Keratinocyte (primary cell): Measurements from ENCODE around the gene KIAA1958. TPM values are rescaled to one million over a fixed set of nuclear protein-coding genes. Genes with fewer than 3 reads are reported as not detected.
A peak's percentile ranks its signal among the peaks of the same experiment; 100 is the strongest.

Experiments used
- DNase-seq: peaks from one replicate; pipeline ENCODE4 v3.0.0-alpha.2; 2011; ENCODE audit warnings: low read depth, missing footprints, low spot score
- FAIRE-seq: peaks from 2 replicates; lab custom pipeline; 2011; peaks lifted over from hg19 to GRCh38; lab: Jason Lieb, UNC
- H2AFZ ChIP-seq: 2 replicates; pipeline ENCODE4 v1.6.0; 2012; ENCODE audit warnings: low read length, control low read depth, inconsistent platforms; ENCODE audit not compliant: control insufficient read depth
- H3K27ac ChIP-seq: 2 replicates; pipeline ENCODE4 v1.5.1; 2011; ENCODE audit warnings: low read length; ENCODE audit not compliant: control insufficient read depth, insufficient read depth
- H3K27me3 ChIP-seq: 3 replicates; pipeline ENCODE4 v1.6.0; 2011; ENCODE audit warnings: low read length; ENCODE audit not compliant: control insufficient read depth, insufficient read depth; ENCODE audit errors: extremely low read depth
- H3K36me3 ChIP-seq, 2 experiments: 2 replicates in 1 of 2; 3 replicates in 1 of 2; pipeline ENCODE4 v1.5.1; 2011; ENCODE audit warnings: low read length in 2 of 2, mild to moderate bottlenecking in 1 of 2; ENCODE audit not compliant: control insufficient read depth in 2 of 2, insufficient read depth in 2 of 2; ENCODE audit errors: extremely low read depth in 1 of 2
- H3K4me1 ChIP-seq: 3 replicates; pipeline ENCODE4 v1.5.1; 2011; ENCODE audit warnings: low read length; ENCODE audit not compliant: control insufficient read depth, insufficient read depth; ENCODE audit errors: extremely low read depth
- H3K4me2 ChIP-seq: 3 replicates; pipeline ENCODE4 v1.6.0; 2011; ENCODE audit warnings: low read depth, low read length; ENCODE audit not compliant: control insufficient read depth, insufficient read depth; ENCODE audit errors: extremely low read depth
- H3K4me3 ChIP-seq, 3 experiments: fragments of 200-600 bp in 1 of 3; sonication (generic) in 1 of 3; 2 replicates in 2 of 3; 3 replicates in 1 of 3; pipeline ENCODE4 v1.5.1; 2011 to 2016; ENCODE audit warnings: low read length in 3 of 3, mild to moderate bottlenecking in 3 of 3, control low read depth in 2 of 3, inconsistent platforms in 1 of 3, low read depth in 1 of 3, mixed read lengths in 1 of 3, mixed run types in 1 of 3, moderate library complexity in 1 of 3; ENCODE audit not compliant: control insufficient read depth in 2 of 3, insufficient read depth in 2 of 3; ENCODE audit errors: extremely low read depth in 1 of 3
- H3K79me2 ChIP-seq: 2 replicates; pipeline ENCODE4 v1.6.0; 2012; ENCODE audit warnings: low read length; ENCODE audit not compliant: control insufficient read depth, insufficient read depth
- H3K9ac ChIP-seq: 3 replicates; pipeline ENCODE4 v1.6.0; 2011; ENCODE audit warnings: low read length; ENCODE audit not compliant: control insufficient read depth, insufficient read depth; ENCODE audit errors: extremely low read depth
- H3K9me1 ChIP-seq: 3 replicates; pipeline ENCODE4 v1.6.0; 2011; ENCODE audit warnings: low read length; ENCODE audit not compliant: control insufficient read depth, insufficient read depth; ENCODE audit errors: extremely low read depth
- H3K9me3 ChIP-seq: 2 replicates; pipeline ENCODE4 v1.5.1; 2012; ENCODE audit warnings: low read depth, low read length; ENCODE audit not compliant: control insufficient read depth
- H4K20me1 ChIP-seq: 3 replicates; pipeline ENCODE4 v1.6.0; 2011; ENCODE audit warnings: low read length; ENCODE audit not compliant: control insufficient read depth, insufficient read depth; ENCODE audit errors: extremely low read depth
- CTCF ChIP-seq, 3 experiments: IDR thresholded peaks in 1 of 3; conservative IDR thresholded peaks in 1 of 3; optimal IDR thresholded peaks in 1 of 3; 2 replicates in 2 of 3; 3 replicates in 1 of 3; pipeline versions ENCODE3 to v1.5.1; 2011; ENCODE audit warnings: low read length in 3 of 3, mild to moderate bottlenecking in 3 of 3, moderate library complexity in 2 of 3, control low read depth in 1 of 3, inconsistent platforms in 1 of 3; ENCODE audit not compliant: insufficient read depth in 2 of 3; ENCODE audit errors: extremely low read depth in 1 of 3
- EZH2 ChIP-seq: IDR thresholded peaks from one replicate; pipeline ENCODE4 v1.6.1; 2012; ENCODE audit warnings: inconsistent platforms, mild to moderate bottlenecking, low read length, moderate library complexity
- dilution Hi-C: fragments of 300-500 bp; cut with MboI; formaldehyde crosslinking; loops from one replicate; pipeline ENCODE4 v1.7.0; 2020; ENCODE audit warnings: low sequenced_read_pairs; ENCODE audit not compliant: extremely low pct_ligation_motif_present
- polyA plus RNA-seq, 5 experiments: library from polyadenylated mRNA; depleted of rRNA in 3 of 5; stranded (reverse) in 3 of 5; stranded (forward) in 1 of 5; unstranded in 1 of 5; fragments of >200 nt; gene quantifications; 1 replicate in 1 of 5; 2 replicates in 3 of 5; 3 replicates in 1 of 5; pipeline versions ENCODE4 v1.2.1 to v1.2.3, GENCODE V29; 2011 to 2012; ENCODE audit warnings: missing spikeins in 2 of 5, low read depth in 1 of 5, low replicate concordance in 1 of 5

Gene KIAA1958
- polyA plus RNA-seq, 1 donor (not counting 4 experiments of a cell fraction or from before 2014, with no cell fraction given): 0.84 TPM

- Histone ChIP-seq H3K79me2 (no peaks in the 10 kb centered on the region), H3K4me1 (no peaks in the 10 kb centered on the region), H3K27me3 (no peaks in the 10 kb centered on the region), H2AFZ (no peak overlapping the region), H4K20me1 (no peaks in the 10 kb centered on the region), H3K27ac (no peak overlapping the region), H3K36me3 (no peaks in the 10 kb centered on the region), H3K4me3 (no peak overlapping the region), H3K4me2 (no peak overlapping the region), H3K9me3 (no peaks in the 10 kb centered on the region), H3K9me1 (no peaks in the 10 kb centered on the region), H3K9ac (no peak overlapping the region)
- DNase-seq (no peak), FAIRE-seq (no peak)
- TF ChIP-seq EZH2 (no peak), CTCF (optimal IDR thresholded peaks at IDR 0.05 in 1 of 3, IDR thresholded peaks at IDR 0.05 in 1 of 3, conservative IDR thresholded peaks at IDR 0.05 in 1 of 3; ENCODE audit: extremely low read depth in 1 of 3, insufficient read depth in 2 of 3, low read length in 3 of 3) (no peak)
- dilution Hi-C loops: no loop called here
Observed at GRCh38 chr9:112624711-112625707, 138.4 kb downstream of the KIAA1958 start.

GRCh38 chr9:112629671-112630485 lies 143.3 kb downstream of the KIAA1958 start:
- TF ChIP-seq CTCF (optimal IDR thresholded peaks at IDR 0.05 in 1 of 3, IDR thresholded peaks at IDR 0.05 in 1 of 3, conservative IDR thresholded peaks at IDR 0.05 in 1 of 3; ENCODE audit: extremely low read depth in 1 of 3, insufficient read depth in 2 of 3, low read length in 3 of 3) (no peak), EZH2 (no peak)
- dilution Hi-C loops: no loop called here
- Histone ChIP-seq H3K79me2 (no peaks in the 10 kb centered on the region), H3K4me1 (no peaks in the 10 kb centered on the region), H4K20me1 (no peaks in the 10 kb centered on the region), H3K9me1 (no peaks in the 10 kb centered on the region), H3K4me3 (no peak overlapping the region), H3K4me2 (no peak overlapping the region), H3K36me3 (no peaks in the 10 kb centered on the region), H3K27me3 (no peaks in the 10 kb centered on the region), H2AFZ (no peak overlapping the region), H3K9me3 (no peaks in the 10 kb centered on the region), H3K9ac (no peak overlapping the region), H3K27ac (no peak overlapping the region)
- peak; percentile 61 for FAIRE-seq
- no peak for DNase-seq
